Dermis lymphatic vessel endothelial cell (primary cell): ENCODE results near the gene TMEM231. TPM values are rescaled to one million over a fixed set of nuclear protein-coding genes. Genes with fewer than 3 reads are reported as not detected.

Experiments
- total RNA-seq: library from RNA; depleted of rRNA; stranded (reverse); fragments of >200 nt; gene quantifications from 2 replicates; pipeline ENCODE4 v1.2.1, GENCODE V29; 2014

The TMEM231 gene
- total RNA-seq: 6.4 and 6.6 TPM in 2 replicates

GRCh38 chr16:75555707-75556430, at the start of gene TMEM231:
Gene TMEM231, minus strand, starts transcription at chr16:75556252. Its CDS starts 43 bp downstream, at chr16:75556209.

GRCh38 chr16:75566040-75566757, 10.1 kb upstream of the TMEM231 start, which contains the start of gene GABARAPL2:
Gene GABARAPL2, plus strand, starts transcription at chr16:75566379. Its CDS starts 108 bp downstream, at chr16:75566487.

GRCh38 chr16:75535901-75536300, 20.2 kb downstream of the TMEM231 start, which contains the start of gene CHST5:
Gene CHST5, minus strand, starts transcription at chr16:75536108. Its CDS starts 5,724 bp downstream, at chr16:75530384.

GRCh38 chr16:75495076-75495674, 60.9 kb downstream of the TMEM231 start, which contains the start of gene CHST6:
Gene CHST6, minus strand, starts transcription at chr16:75495441. Its CDS starts 15,613 bp downstream, at chr16:75479828.

Other genes starting within 250 kb of the TMEM231 start
- 41.1 and 51.1 TPM in 2 replicates for gene CFDP1, start 122.7 kb downstream of the TMEM231 start, total RNA-seq
- gene TMEM170A, start 91.6 kb downstream of the TMEM231 start, total RNA-seq: 45.2 and 45.4 TPM in 2 replicates
- 0.34 and 0.43 TPM in 2 replicates for gene CHST6, start 60.8 kb downstream of the TMEM231 start, total RNA-seq
- gene CHST5, start 20.1 kb downstream of the TMEM231 start, total RNA-seq: under 0.01 and 0.09 TPM in 2 replicates
- gene GABARAPL2, start 10.1 kb upstream of the TMEM231 start, total RNA-seq: 80.6 and 108 TPM in 2 replicates
- 56.5 and 66.0 TPM in 2 replicates for gene ADAT1, start 67.0 kb upstream of the TMEM231 start, total RNA-seq
- 125 and 159 TPM in 2 replicates for gene KARS1, start 91.4 kb upstream of the TMEM231 start, total RNA-seq
- gene TERF2IP, start 91.5 kb upstream of the TMEM231 start, total RNA-seq: 36.0 and 38.5 TPM in 2 replicates
- not detected in 2 replicates for gene CPHXL2, start 120.8 kb upstream of the TMEM231 start, total RNA-seq
- gene DUXB, start 145.2 kb upstream of the TMEM231 start, total RNA-seq: not detected in 2 replicates
- gene CPHXL, start 170.2 kb upstream of the TMEM231 start, total RNA-seq: not detected in 2 replicates